Subcutaneous adipose tissue (tissue), 4 donors: ENCODE measurements around the gene CRX. TPM values are rescaled to one million over a fixed set of nuclear protein-coding genes. Genes with fewer than 3 reads are reported as not detected.

ENCODE experiments used
- total RNA-seq, 4 donors: library from RNA; depleted of rRNA; stranded (reverse); fragments of >200 nt; gene quantifications; one replicate each; pipeline ENCODE4 v1.1.0, GENCODE V29; 2016
- TF ChIP-seq, protein P1 (sequence below): fragments of 450-650 bp; IDR thresholded peaks from one replicate; pipeline ENCODE4 v1.5.1; 2016; ENCODE audit warnings: low read depth, mild to moderate bottlenecking, control low read depth, antibody characterized with exemption, moderate library complexity

CRX gene
- total RNA-seq, 4 donors from 2014 or later, result not detected

DNA sequence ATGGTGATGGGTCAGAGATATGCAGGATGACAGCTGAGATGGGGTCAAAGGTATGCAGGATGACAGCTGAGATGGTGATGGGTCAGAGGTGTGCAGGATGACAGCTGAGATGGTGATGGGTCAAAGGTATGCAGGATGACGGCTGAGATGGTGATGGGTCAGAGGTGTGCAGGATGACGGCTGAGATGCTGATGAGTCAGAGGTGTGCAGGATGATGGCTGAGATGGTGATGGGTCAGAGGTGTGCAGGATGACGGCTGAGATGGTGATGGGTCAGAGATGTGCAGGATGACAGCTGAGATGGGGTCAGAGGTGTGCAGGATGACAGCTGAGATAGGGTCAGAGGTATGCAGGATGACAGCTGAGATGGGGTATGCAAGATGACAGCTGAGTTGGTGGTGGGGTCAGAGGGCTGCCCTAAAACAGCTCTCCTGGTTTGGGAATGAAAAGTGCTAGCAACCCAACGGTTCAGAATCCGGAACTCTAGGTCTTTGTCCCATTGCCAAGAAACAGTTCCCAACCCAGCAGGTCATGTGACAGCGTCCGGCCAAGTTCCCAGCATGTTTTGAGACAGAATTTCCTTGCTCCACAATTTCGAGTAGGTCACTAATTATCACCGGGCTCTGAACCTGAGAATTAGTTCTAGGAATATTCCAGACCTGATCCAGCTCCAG, 40.0 kb upstream of the CRX start:
- TF ChIP-seq, protein P1, sequence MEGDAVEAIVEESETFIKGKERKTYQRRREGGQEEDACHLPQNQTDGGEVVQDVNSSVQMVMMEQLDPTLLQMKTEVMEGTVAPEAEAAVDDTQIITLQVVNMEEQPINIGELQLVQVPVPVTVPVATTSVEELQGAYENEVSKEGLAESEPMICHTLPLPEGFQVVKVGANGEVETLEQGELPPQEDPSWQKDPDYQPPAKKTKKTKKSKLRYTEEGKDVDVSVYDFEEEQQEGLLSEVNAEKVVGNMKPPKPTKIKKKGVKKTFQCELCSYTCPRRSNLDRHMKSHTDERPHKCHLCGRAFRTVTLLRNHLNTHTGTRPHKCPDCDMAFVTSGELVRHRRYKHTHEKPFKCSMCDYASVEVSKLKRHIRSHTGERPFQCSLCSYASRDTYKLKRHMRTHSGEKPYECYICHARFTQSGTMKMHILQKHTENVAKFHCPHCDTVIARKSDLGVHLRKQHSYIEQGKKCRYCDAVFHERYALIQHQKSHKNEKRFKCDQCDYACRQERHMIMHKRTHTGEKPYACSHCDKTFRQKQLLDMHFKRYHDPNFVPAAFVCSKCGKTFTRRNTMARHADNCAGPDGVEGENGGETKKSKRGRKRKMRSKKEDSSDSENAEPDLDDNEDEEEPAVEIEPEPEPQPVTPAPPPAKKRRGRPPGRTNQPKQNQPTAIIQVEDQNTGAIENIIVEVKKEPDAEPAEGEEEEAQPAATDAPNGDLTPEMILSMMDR, result no peak

DNA sequence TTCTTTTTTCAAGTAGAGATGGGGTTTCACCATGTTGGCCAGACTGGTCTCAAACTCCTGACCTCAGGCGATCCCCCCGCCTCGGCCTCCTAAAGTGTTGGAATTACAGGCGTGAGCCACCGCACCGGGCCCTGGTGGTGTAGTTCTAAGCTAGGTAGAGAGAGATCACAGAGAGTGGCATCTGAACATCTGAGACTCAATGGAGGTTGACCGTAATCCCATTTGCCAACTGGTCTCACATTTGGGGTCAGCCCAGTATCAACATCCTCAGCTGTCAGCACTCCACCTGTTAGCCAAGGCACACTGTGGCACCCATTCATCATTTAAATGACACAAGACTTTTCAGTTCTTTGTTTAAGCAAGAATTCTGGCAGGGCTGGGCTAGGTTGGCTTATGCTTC, 35.2 kb upstream of the CRX start:
- TF ChIP-seq, protein P1, result no peak

DNA sequence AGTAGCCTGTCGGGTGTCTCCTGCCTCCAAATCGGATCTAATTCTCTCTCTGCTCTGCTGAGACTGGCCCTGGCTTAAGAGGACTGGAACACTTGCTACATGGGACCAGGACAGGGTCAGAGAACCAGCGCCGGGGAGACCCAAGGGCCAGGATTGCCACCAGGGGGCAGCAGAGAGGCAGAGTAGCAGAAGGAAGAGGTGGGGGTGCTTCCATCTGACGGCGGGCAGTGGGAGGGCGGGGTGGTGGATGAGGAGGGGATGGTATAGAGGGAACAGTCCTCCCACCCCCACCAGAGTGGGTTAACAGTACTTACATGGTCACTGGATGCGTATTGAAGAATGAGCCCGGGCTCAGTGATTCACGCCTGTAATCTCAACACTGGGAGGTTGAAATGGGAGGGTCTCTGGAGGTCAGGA, 31.3 kb upstream of the CRX start:
- TF ChIP-seq, protein P1, result no peak

DNA sequence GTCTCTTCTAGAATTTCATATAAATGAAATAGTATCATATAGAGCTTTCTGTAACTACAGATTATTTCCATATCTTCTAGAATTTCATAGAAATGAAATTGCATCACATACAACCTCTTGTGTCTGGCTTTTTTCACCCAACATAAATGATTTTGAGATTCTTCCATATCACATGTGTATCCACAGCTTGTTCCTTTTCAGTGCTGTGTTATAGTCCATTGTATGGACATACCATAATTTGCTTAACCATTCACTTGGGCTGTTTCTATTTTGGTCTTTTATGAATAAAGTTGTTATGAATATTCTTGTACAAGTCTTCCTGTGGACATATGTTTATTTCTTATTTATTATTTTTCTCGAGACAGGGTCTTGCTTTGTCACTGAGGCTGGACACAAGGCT, 29.1 kb upstream of the CRX start:
- TF ChIP-seq, protein P1, result no peak

DNA sequence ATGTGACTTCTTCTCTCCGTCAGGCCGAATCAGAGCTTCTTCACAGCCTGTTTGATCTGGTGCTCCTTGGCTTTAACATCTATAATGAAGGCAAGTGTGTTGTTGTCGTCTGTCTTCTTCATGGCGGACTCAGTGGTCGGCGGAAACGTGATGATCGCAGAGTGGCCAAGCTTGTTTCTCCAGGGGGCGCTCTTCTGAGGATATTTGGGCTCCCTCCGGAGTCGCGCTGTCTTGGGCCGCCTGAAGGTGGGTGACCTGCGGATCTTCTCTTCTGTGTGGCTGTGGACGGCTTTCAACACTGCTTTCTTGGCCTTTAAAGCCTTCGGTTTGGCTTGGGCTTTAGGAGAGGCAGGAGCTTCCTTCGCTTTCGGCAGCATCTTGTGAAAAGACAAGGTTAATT, 27.2 kb upstream of the CRX start:
- TF ChIP-seq, protein P1, result no peak

DNA sequence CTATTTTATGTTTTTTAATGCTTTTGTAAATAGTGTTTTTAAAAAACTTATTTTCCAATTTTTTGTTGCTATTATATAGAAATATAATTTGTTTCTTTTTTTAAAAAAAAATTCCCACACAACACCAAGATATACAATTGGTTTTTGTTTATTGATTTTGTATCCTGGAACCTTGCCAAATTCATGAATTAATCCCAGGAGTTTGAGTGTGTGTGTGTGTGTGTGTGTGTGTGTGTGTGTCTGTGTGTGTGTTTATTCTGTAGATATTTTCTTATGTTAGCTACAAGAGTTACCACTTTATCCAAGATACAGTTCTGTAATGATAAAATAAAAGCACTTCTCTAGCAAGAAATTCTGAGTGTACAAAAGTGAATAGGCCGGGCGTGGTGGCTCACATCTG, 25.0 kb upstream of the CRX start:
- TF ChIP-seq, protein P1, result no peak

DNA sequence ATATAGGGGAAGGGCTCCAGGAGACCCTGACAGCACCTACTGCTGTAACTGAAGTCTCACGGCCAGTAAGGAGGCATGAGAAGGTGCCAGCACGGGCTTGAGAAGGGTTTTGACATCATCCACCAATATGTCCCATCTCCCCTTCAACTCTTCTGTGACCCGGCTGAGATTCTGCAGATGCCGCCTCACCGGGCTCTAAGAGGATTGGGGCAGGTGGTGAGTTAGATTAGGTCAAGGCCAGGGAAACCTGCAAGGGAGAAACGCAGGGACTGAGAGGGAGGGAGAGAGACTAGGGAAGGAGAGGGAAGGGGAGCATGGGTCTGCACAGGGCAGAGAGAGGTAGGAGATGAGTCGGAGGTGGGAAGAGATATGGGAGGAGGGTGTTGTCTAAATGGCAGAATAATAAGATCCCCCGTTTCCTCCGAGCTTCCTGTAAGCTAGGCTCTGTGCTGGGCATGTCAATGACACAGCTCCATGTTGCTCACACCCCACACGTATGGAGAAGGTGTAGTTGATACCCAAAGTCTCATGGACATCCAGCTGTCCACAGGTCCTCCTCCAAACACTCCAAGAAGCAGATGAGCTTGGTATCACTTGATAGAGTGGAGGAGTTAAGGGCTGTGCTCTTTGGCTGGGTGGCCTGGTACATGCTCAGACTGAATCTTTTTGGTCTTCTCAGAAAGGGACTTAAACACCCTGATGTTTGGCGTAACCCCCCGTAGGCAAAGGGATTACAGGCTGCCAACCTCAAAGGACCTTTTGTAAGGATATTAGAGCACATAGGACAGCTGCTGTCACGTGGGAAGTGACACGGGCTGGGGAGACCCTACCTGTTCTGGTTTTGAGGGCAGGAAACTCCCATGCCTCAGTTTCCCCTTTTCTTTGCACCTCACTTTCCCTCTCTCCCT, 23.5 kb upstream of the CRX start:
- TF ChIP-seq, protein P1, result no peak
